IMR-90 (cell line): ENCODE data around the gene CDK17. TPM values are rescaled to one million over a fixed set of nuclear protein-coding genes. Genes with fewer than 3 reads are reported as not detected.
A peak's percentile ranks its signal among the peaks of the same experiment; 100 is the strongest.

Source experiments
- ATAC-seq: fragments of 200-7000 bp; cut with Tn5 transposase; 2 replicates; pipeline ENCODE4 v1.9.1; 2020; ENCODE audit warnings: low read depth, mild to moderate bottlenecking, moderate library complexity
- Bru-seq: library from RNA; stranded (reverse); fragments of 400-500 nt; gene quantifications from one replicate; lab custom pipeline; 2021; lab: Mats Ljungman, UMichigan
- BruChase-seq, 2 experiments: library from RNA; stranded (reverse); fragments of 400-500 nt; gene quantifications; one replicate each; lab custom pipeline; 2021; lab: Mats Ljungman, UMichigan
- BruUV-seq: library from RNA; stranded (reverse); fragments of 400-500 nt; replicated peaks from 2 replicates; lab custom pipeline; 2021; lab: Mats Ljungman, UMichigan
- CTCF ChIA-PET: fragments of 300-600 bp; formaldehyde crosslinking; extraction: SDS; loops from one replicate; lab custom pipeline; 2021; ENCODE audit warnings: antibody characterized with exemption; lab: Yijun Ruan, JAX
- POLR2A ChIA-PET: fragments of 300-600 bp; sonication (Branson Sonifier 250); formaldehyde crosslinking; loops from one replicate; lab custom pipeline; 2022; ENCODE audit warnings: antibody characterized with exemption; ENCODE audit not compliant: unreplicated experiment; lab: Charles Lee
- DNase-seq: peaks from one replicate; pipeline ENCODE4 v3.0.0; 2013
- H2AFZ ChIP-seq: replicated peaks from 2 replicates; pipeline ENCODE3; 2013; ENCODE audit warnings: low read length, mild to moderate bottlenecking; ENCODE audit not compliant: poor library complexity
- H2AK5ac ChIP-seq: 2 replicates; pipeline ENCODE4 v1.6.1; 2013; ENCODE audit warnings: low read depth, low read length, inconsistent platforms
- H2AK9ac ChIP-seq: replicated peaks from 2 replicates; pipeline ENCODE3; 2013; ENCODE audit warnings: mild to moderate bottlenecking, low read depth, low read length, moderate library complexity; ENCODE audit not compliant: poor library complexity
- H2BK120ac ChIP-seq: 2 replicates; pipeline ENCODE4 v1.6.1; 2013; ENCODE audit warnings: low read depth, low read length, inconsistent platforms
- H2BK15ac ChIP-seq: 3 replicates; pipeline ENCODE4 v1.6.1; 2013; ENCODE audit warnings: low read depth, low read length, inconsistent platforms
- H2BK20ac ChIP-seq: 2 replicates; pipeline ENCODE4 v1.6.1; 2013; ENCODE audit warnings: low read depth, mild to moderate bottlenecking, inconsistent platforms, low read length, moderate library complexity
- H2BK5ac ChIP-seq: 2 replicates; pipeline ENCODE4 v1.6.1; 2013; ENCODE audit warnings: mild to moderate bottlenecking, low read depth, low read length, inconsistent platforms; ENCODE audit not compliant: poor library complexity, severe bottlenecking
- H3K14ac ChIP-seq: replicated peaks from 2 replicates; pipeline ENCODE4 v1.6.1; 2013; ENCODE audit warnings: low read depth, low read length, inconsistent platforms
- H3K18ac ChIP-seq: 2 replicates; pipeline ENCODE4 v1.6.1; 2013; ENCODE audit warnings: low read depth, low read length, control low read depth
- H3K23ac ChIP-seq: 2 replicates; pipeline ENCODE4 v1.6.1; 2013; ENCODE audit warnings: low read depth, low read length, inconsistent platforms
- H3K27ac ChIP-seq: 2 replicates; pipeline ENCODE4 v1.5.1; 2013; ENCODE audit warnings: mild to moderate bottlenecking, control low read depth, low read length; ENCODE audit not compliant: insufficient read depth
- H3K27me3 ChIP-seq: 2 replicates; pipeline ENCODE4 v1.6.1; 2013; ENCODE audit warnings: low read length; ENCODE audit not compliant: control insufficient read depth, insufficient read depth
- H3K36me3 ChIP-seq: 2 replicates; pipeline ENCODE4 v1.6.1; 2013; ENCODE audit warnings: low read length, mixed read lengths; ENCODE audit not compliant: control insufficient read depth, insufficient read depth
- H3K4ac ChIP-seq: 2 replicates; pipeline ENCODE4 v1.6.1; 2013; ENCODE audit warnings: low read depth, low read length, inconsistent platforms
- H3K4me1 ChIP-seq: 2 replicates; pipeline ENCODE4 v1.6.1; 2013; ENCODE audit warnings: low read length, mixed read lengths; ENCODE audit not compliant: control insufficient read depth, insufficient read depth
- H3K4me2 ChIP-seq: 2 replicates; pipeline ENCODE4 v1.6.1; 2013; ENCODE audit warnings: low read depth, mild to moderate bottlenecking, control low read depth, low read length, moderate library complexity
- H3K4me3 ChIP-seq: 2 replicates; pipeline ENCODE4 v1.5.1; 2013; ENCODE audit warnings: low read depth, mild to moderate bottlenecking, control low read depth, low read length, moderate library complexity; ENCODE audit not compliant: insufficient read depth
- H3K56ac ChIP-seq: 2 replicates; pipeline ENCODE4 v1.6.1; 2013; ENCODE audit warnings: low read length, inconsistent platforms; ENCODE audit not compliant: insufficient read depth; ENCODE audit errors: extremely low read depth
- H3K79me1 ChIP-seq, 2 experiments: 2 replicates each; pipeline ENCODE4 v1.6.1; 2013; ENCODE audit warnings: low read length in 2 of 2, inconsistent platforms in 1 of 2, low read depth in 1 of 2
- H3K9ac ChIP-seq: 2 replicates; pipeline ENCODE4 v1.6.1; 2013; ENCODE audit warnings: low read depth, low read length, control low read depth
- H3K9me1 ChIP-seq: 2 replicates; pipeline ENCODE4 v1.6.1; 2013; ENCODE audit warnings: low read length, inconsistent platforms; ENCODE audit not compliant: insufficient read depth
- H3K9me3 ChIP-seq: 2 replicates; pipeline ENCODE4 v1.6.1; 2013; ENCODE audit warnings: low read length; ENCODE audit not compliant: control insufficient read depth, insufficient read depth
- H4K20me1 ChIP-seq: 2 replicates; pipeline ENCODE4 v1.6.1; 2013; ENCODE audit warnings: low read length, inconsistent platforms; ENCODE audit not compliant: insufficient read depth
- H4K5ac ChIP-seq: 2 replicates; pipeline ENCODE4 v1.6.1; 2013; ENCODE audit warnings: mild to moderate bottlenecking, low read depth, low read length, control low read depth
- H4K8ac ChIP-seq, 2 experiments: 2 replicates each; pipeline ENCODE4 v1.6.1; 2013; ENCODE audit warnings: low read depth in 2 of 2, low read length in 2 of 2, control low read depth in 1 of 2, inconsistent platforms in 1 of 2
- H4K91ac ChIP-seq: 2 replicates; pipeline ENCODE4 v1.6.1; 2013; ENCODE audit warnings: low read depth, low read length, inconsistent platforms; ENCODE audit not compliant: insufficient read depth
- BHLHE40 ChIP-seq: fragments of 150-350 bp; IDR thresholded peaks from 2 replicates; pipeline ENCODE4 v1.6.1; 2016; ENCODE audit warnings: mild to moderate bottlenecking, low read depth, low read length
- CEBPB ChIP-seq: IDR thresholded peaks from 2 replicates; pipeline ENCODE4 v1.6.1; 2012; ENCODE audit warnings: low read depth, low read length, improper control_type of control experiment
- CHD1 ChIP-seq: IDR thresholded peaks from 2 replicates; pipeline ENCODE4 v1.6.1; 2012; ENCODE audit warnings: low read depth, low read length, improper control_type of control experiment
- CTCF ChIP-seq: conservative IDR thresholded peaks from 2 replicates; pipeline ENCODE4 v1.5.1; 2012; ENCODE audit warnings: mild to moderate bottlenecking, low read depth, low read length, improper control_type of control experiment
- FOS ChIP-seq: fragments of 150-350 bp; IDR thresholded peaks from 2 replicates; pipeline ENCODE4 v1.6.1; 2016; ENCODE audit warnings: low read depth, low read length
- MAFK ChIP-seq: IDR thresholded peaks from 2 replicates; pipeline ENCODE4 v1.6.1; 2012; ENCODE audit warnings: low read depth, low read length, improper control_type of control experiment
- MAZ ChIP-seq: IDR thresholded peaks from 2 replicates; pipeline ENCODE4 v1.6.1; 2012; ENCODE audit warnings: low read depth, mild to moderate bottlenecking, low read length, improper control_type of control experiment, moderate library complexity, borderline replicate concordance
- MXI1 ChIP-seq: IDR thresholded peaks from 2 replicates; pipeline ENCODE4 v1.6.1; 2012; ENCODE audit warnings: low read depth, mild to moderate bottlenecking, low read length, moderate library complexity, borderline replicate concordance
- NFE2L2 ChIP-seq: fragments of 150-350 bp; IDR thresholded peaks from 2 replicates; pipeline ENCODE4 v1.6.1; 2016; ENCODE audit warnings: low read depth, mild to moderate bottlenecking, low read length
- POLR2A ChIP-seq: IDR thresholded peaks from 2 replicates; pipeline ENCODE4 v1.6.1; 2012; ENCODE audit warnings: mild to moderate bottlenecking, low read depth, low read length
- RAD21 ChIP-seq: IDR thresholded peaks from 2 replicates; pipeline ENCODE4 v1.6.1; 2012; ENCODE audit warnings: low read length, improper control_type of control experiment
- RCOR1 ChIP-seq: IDR thresholded peaks from 2 replicates; pipeline ENCODE4 v1.6.1; 2012; ENCODE audit warnings: mild to moderate bottlenecking, low read length, improper control_type of control experiment; ENCODE audit not compliant: insufficient replicate concordance
- RFX5 ChIP-seq: IDR thresholded peaks from 2 replicates; pipeline ENCODE4 v1.8.0; 2012; ENCODE audit warnings: low read depth, mild to moderate bottlenecking, low read length, moderate library complexity
- SMC3 ChIP-seq: fragments of 150-350 bp; IDR thresholded peaks from 2 replicates; pipeline ENCODE4 v1.6.1; 2016; ENCODE audit warnings: low read depth, mild to moderate bottlenecking, antibody characterized with exemption, low read length, moderate library complexity
- WGBS, 2 experiments: methylation state at CpG; one replicate each; pipeline versions ENCODE4 v1.1.5 to v1.1.7; 2013; ENCODE audit warnings: missing lambda C conversion rate in 2 of 2; ENCODE audit not compliant: insufficient read length in 1 of 2; ENCODE audit errors: extremely low coverage in 2 of 2; 5-methylcytosine and 5-hydroxymethylcytosine counted together
- dilution Hi-C: fragments of 300-500 bp; cut with HindIII; formaldehyde crosslinking; loops from one replicate; pipeline ENCODE4 v1.14.3; 2018; ENCODE audit warnings: low sequenced_read_pairs; ENCODE audit not compliant: unreplicated experiment
- in situ Hi-C: fragments of 300-500 bp; cut with MboI; formaldehyde crosslinking; loops from 3 replicates; pipeline ENCODE4 v1.14.3; 2019; ENCODE audit warnings: low sequenced_read_pairs, inconsistent platforms, mixed read lengths
- intact Hi-C: fragments of 100-400 bp; cut with micrococcal nuclease; formaldehyde crosslinking; loops from 2 replicates; pipeline ENCODE4 v1.10.0; 2022
- long read RNA-seq: library from polyadenylated mRNA; unstranded; transcript quantifications from one replicate; pipeline ENCODE4 v2.0.0, GENCODE V29; 2021; ENCODE audit not compliant: unreplicated experiment
- polyA plus RNA-seq, 3 experiments: library from polyadenylated mRNA; depleted of rRNA; stranded (reverse); fragments of >200 nt; gene quantifications; 2 replicates each; pipeline ENCODE4 v1.2.3, GENCODE V29; 2012; ENCODE audit warnings: low replicate concordance in 1 of 3
- total RNA-seq: library from RNA; depleted of rRNA; stranded (reverse); fragments of >200 nt; gene quantifications from 2 replicates; pipeline ENCODE4 v1.2.3, GENCODE V29; 2012; rRNA removed

Gene CDK17
- 50.2 and 58.9 TPM in 2 replicates for total RNA-seq
- polyA plus RNA-seq (2012; rRNA removed): 14.5 and 15.4 TPM in 2 replicates
- polyA plus RNA-seq (2012; cell fraction: cytosol; rRNA removed): 6.0 and 8.4 TPM in 2 replicates
- 8.1 and 41.6 TPM in 2 replicates for polyA plus RNA-seq (2012; cell fraction: nucleus; rRNA removed; ENCODE audit: low replicate concordance)
- percentile 98 among the genes with signal in this experiment for Bru-seq, nascent RNA
- BruChase-seq, experiment 1, labeled RNA remaining after a 6-hour chase: percentile 94 among the genes with signal in this experiment
- percentile 96 among the genes with signal in this experiment for BruChase-seq, experiment 2, labeled RNA remaining after a 2-hour chase
- long read RNA-seq, full-length matches to known transcripts: 67 of 95 reads
- long read RNA-seq, partial matches to known transcripts: 16 of 95 reads
- long read RNA-seq, other reads (novel, unspliced or antisense): 12 of 95 reads

DNA sequence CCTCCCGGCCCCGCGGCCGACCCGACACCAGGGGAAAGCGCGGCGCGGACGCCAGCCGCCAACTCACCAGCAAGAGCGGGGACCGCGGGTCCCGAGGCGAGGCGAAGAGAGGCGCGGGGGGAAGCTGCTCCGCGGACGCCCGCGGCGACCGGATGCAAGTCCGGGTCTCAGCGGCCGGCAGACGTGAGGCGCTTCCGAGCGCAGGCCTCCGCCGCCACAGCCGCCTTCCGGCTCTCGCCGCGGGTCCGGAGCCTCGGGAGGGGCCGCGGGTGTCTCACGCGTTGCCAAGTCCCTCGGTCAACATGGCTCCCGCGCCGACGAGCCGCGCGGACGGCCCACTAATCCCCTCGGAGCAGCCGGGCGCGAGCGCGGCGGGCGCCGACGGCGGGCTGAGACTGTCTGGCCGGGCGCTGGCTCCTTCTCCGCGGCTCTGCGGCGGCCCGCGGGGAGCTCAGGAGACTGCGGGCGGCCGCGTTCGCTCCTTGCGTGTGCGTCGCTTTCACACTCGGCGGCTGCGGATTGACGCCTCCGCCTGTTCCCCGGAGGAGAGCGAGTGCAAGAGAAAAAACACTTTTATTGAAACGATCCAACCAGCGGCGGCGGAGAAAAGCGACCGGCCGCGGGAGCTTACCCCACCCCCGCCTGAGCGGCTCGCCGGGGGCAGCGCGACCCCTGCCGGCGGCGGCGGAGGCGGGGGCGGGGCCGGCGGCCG, at the start of gene CDK17:
TSS of gene CDK17 (minus strand) at position 521 of the 712 bp plus-strand sequence. CDS start 65,603 bp downstream, outside the sequence.
- peaks cover 2% of the 10 kb centered on the region; the same call in 1 of the 2 replicates for H3K4me1 ChIP-seq
- peak within 1 kb of the TSS; percentile 92 for H3K56ac ChIP-seq
- intact Hi-C loops: loop anchor here (1.0 to 10.0 kb wide), 6 partner anchors 27 to 365 kb away; partner anchors contain the start of genes CFAP54 and LTA4H
- H3K9me3 ChIP-seq: no peaks in the 10 kb centered on the region
- H2BK120ac ChIP-seq: peak within 1 kb of the TSS; percentile 83
- no peaks in the 10 kb centered on the region for H3K36me3 ChIP-seq
- H2BK20ac ChIP-seq: peak within 1 kb of the TSS; percentile 75
- CTCF ChIA-PET: interaction anchor here (0.6 to 1.9 kb wide), 3 partner anchors 11 to 162 kb away, joined by 3 to 6 read pairs (median 3); no protein-coding TSS in a partner anchor
- BruUV-seq: no TSS peak
- peaks cover 0 to 20% of the 10 kb centered on the region in 2 experiments; a peak in 2 of 4 replicates for H3K79me1 ChIP-seq
- ATAC-seq (peak; percentile 82), DNase-seq (peak; percentile 83)
- peak within 1 kb of the TSS; percentile 95 for H3K27ac ChIP-seq
- H4K20me1 ChIP-seq: peaks cover 34% of the 10 kb centered on the region
- in situ Hi-C loops: loop anchor here (5.0 kb wide), 2 partner anchors 87 to 338 kb away; partner anchors contain the start of gene CFAP54
- POLR2A ChIA-PET: interaction anchor here (0.5 to 0.8 kb wide), 3 partner anchors 17 to 231 kb away, joined by 3 to 6 read pairs (median 3); no protein-coding TSS in a partner anchor
- peak within 1 kb of the TSS; percentile 80 for H3K4ac ChIP-seq
- H3K27me3 ChIP-seq: no peaks in the 10 kb centered on the region
- H4K8ac ChIP-seq: peak within 1 kb of the TSS; percentile 81 to 94
- H3K4me3 ChIP-seq: peak within 1 kb of the TSS; percentile 82
- 1% methylated on average over 51 of the region's 112 CpGs; no CpG with 5 or more reads in 1 of the 2 experiments for WGBS, 2 experiments
- H3K14ac ChIP-seq: peak within 1 kb of the TSS; percentile 91
- peak within 1 kb of the TSS; percentile 85 for H4K5ac ChIP-seq
- H2AK9ac ChIP-seq: peak within 1 kb of the TSS; percentile 85
- peak within 1 kb of the TSS; percentile 93 for H2AK5ac ChIP-seq
- peak within 1 kb of the TSS; percentile 96 for H3K9ac ChIP-seq
- peak within 1 kb of the TSS; percentile 87; the same call in 2 of the 3 replicates for H2BK15ac ChIP-seq
- peak within 1 kb of the TSS; percentile 97 for H3K18ac ChIP-seq
- peak within 1 kb of the TSS; percentile 97 for H3K23ac ChIP-seq
- H2BK5ac ChIP-seq: peak within 1 kb of the TSS; percentile 95
- peak within 1 kb of the TSS; percentile 100 for H3K4me2 ChIP-seq
- peak within 1 kb of the TSS; percentile 76 for H4K91ac ChIP-seq
- dilution Hi-C loops: no loop called here
- peak within 1 kb of the TSS; percentile 91 for H2AFZ ChIP-seq
- 0 out of 2 replicates have a peak, but pooled peaks cover 2% of the 10 kb centered on the region for H3K9me1 ChIP-seq
- TF ChIP-seq RCOR1: no peak
- TF ChIP-seq CHD1: peak; percentile 88; the same call in 1 of the 2 replicates
- peak; percentile 37; the same call in 1 of the 2 replicates for TF ChIP-seq BHLHE40
- TF ChIP-seq CTCF: peak; percentile 59
- no peak for TF ChIP-seq NFE2L2
- peak; percentile 10; the same call in 1 of the 2 replicates for TF ChIP-seq MXI1
- TF ChIP-seq SMC3: 0 out of 2 replicates have a peak, but pooled peaks have one; percentile 16
- no peak for TF ChIP-seq FOS
- peak; percentile 93 for TF ChIP-seq MAZ
- peak; percentile 38 for TF ChIP-seq RAD21
- no peak for TF ChIP-seq MAFK
- TF ChIP-seq RFX5: no peak
- TF ChIP-seq CEBPB: no peak
- TF ChIP-seq POLR2A: peak; percentile 84
